A549 treated with DMSO at 1 μM for 4 hours (cell line): ENCODE measurements around the gene TUB. TPM values are rescaled to one million over a fixed set of nuclear protein-coding genes. Genes with fewer than 3 reads are reported as not detected.

Experiments
- total RNA-seq: library from RNA; stranded (reverse); fragments of 200-300 nt; extraction: Qiagen RNA extraction; gene quantifications from 5 replicates; pipeline ENCODE4 v1.2.3, GENCODE V29; 2022; ENCODE audit warnings: low read depth

The TUB gene, protein sequence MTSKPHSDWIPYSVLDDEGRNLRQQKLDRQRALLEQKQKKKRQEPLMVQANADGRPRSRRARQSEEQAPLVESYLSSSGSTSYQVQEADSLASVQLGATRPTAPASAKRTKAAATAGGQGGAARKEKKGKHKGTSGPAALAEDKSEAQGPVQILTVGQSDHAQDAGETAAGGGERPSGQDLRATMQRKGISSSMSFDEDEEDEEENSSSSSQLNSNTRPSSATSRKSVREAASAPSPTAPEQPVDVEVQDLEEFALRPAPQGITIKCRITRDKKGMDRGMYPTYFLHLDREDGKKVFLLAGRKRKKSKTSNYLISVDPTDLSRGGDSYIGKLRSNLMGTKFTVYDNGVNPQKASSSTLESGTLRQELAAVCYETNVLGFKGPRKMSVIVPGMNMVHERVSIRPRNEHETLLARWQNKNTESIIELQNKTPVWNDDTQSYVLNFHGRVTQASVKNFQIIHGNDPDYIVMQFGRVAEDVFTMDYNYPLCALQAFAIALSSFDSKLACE
- 6.9 to 9.0 TPM (median 8.9 TPM) in 5 replicates for total RNA-seq

GRCh38 chr11:8080674-8081590 is at the start of gene TUB:
Gene TUB, plus strand, starts transcription at chr11:8081211. Its CDS starts 300 bp downstream, at chr11:8081511.

Other genes with a start within 250 kb of the TUB start
- not detected in 5 replicates for gene OR10A6, start 149.9 kb upstream of the TUB start, total RNA-seq
- gene OR10A3, start 139.5 kb upstream of the TUB start, total RNA-seq = not detected in 5 replicates
- not detected in 5 replicates for gene NLRP10, start 115.8 kb upstream of the TUB start, total RNA-seq
- 285 to 332 TPM (median 316 TPM) in 5 replicates for gene EIF3F, start 93.9 kb upstream of the TUB start, total RNA-seq
- 1.4 to 2.2 TPM (median 2.1 TPM) in 5 replicates for gene RIC3, start 87.8 kb downstream of the TUB start, total RNA-seq
- gene LMO1, start 182.7 kb downstream of the TUB start, total RNA-seq = 2.2 to 2.9 TPM (median 2.7 TPM) in 5 replicates